H9 (cell line): ENCODE data around the gene BRMS1L. TPM values are rescaled to one million over a fixed set of nuclear protein-coding genes. Genes with fewer than 3 reads are reported as not detected.

Experiments
- DNase-seq: peaks from one replicate; pipeline ENCODE4 v3.0.0-alpha.2; 2017
- H2AFZ ChIP-seq: one replicate; pipeline ENCODE4 v1.6.1; 2013; ENCODE audit warnings: mild to moderate bottlenecking, low read length, control low read depth, moderate library complexity
- H2AK5ac ChIP-seq: 2 replicates; pipeline ENCODE4 v1.6.1; 2013; ENCODE audit warnings: low read length, control low read depth, mixed read lengths; ENCODE audit not compliant: insufficient read length
- H2BK120ac ChIP-seq: one replicate; pipeline ENCODE4 v1.6.1; 2013; ENCODE audit warnings: low read depth, mild to moderate bottlenecking, low read length, control low read depth, inconsistent platforms; ENCODE audit not compliant: poor library complexity, severe bottlenecking
- H2BK12ac ChIP-seq: 2 replicates; pipeline ENCODE4 v1.6.1; 2013; ENCODE audit warnings: low read length, control low read depth, mixed read lengths, low read depth; ENCODE audit not compliant: insufficient read length
- H2BK15ac ChIP-seq: 2 replicates; pipeline ENCODE4 v1.6.1; 2013; ENCODE audit warnings: low read depth, low read length, control low read depth
- H2BK20ac ChIP-seq: one replicate; pipeline ENCODE4 v1.6.1; 2013; ENCODE audit warnings: low read depth, mild to moderate bottlenecking, low read length, control low read depth, inconsistent platforms; ENCODE audit not compliant: poor library complexity, severe bottlenecking
- H2BK5ac ChIP-seq: 2 replicates; pipeline ENCODE4 v1.6.1; 2013; ENCODE audit warnings: low read length, control low read depth, mixed read lengths; ENCODE audit not compliant: insufficient read length
- H3K14ac ChIP-seq: 2 replicates; pipeline ENCODE4 v1.6.1; 2013; ENCODE audit warnings: low read length, control low read depth; ENCODE audit not compliant: insufficient read depth
- H3K18ac ChIP-seq: 2 replicates; pipeline ENCODE4 v1.6.1; 2013; ENCODE audit warnings: low read depth, mild to moderate bottlenecking, mixed read lengths, low read length, control low read depth; ENCODE audit not compliant: insufficient read length
- H3K23ac ChIP-seq: 2 replicates; pipeline ENCODE4 v1.6.1; 2013; ENCODE audit warnings: low read length, control low read depth, mixed read lengths, low read depth; ENCODE audit not compliant: insufficient read length
- H3K23me2 ChIP-seq: 2 replicates; pipeline ENCODE4 v1.6.1; 2013; ENCODE audit warnings: low read depth, mild to moderate bottlenecking, mixed read lengths, low read length, control low read depth; ENCODE audit not compliant: insufficient read length, poor library complexity, severe bottlenecking
- H3K27ac ChIP-seq: 2 replicates; pipeline ENCODE4 v1.5.1; 2013; ENCODE audit warnings: low read length, control low read depth, mixed read lengths, low read depth; ENCODE audit not compliant: insufficient read length
- H3K27me3 ChIP-seq: 2 replicates; pipeline ENCODE4 v1.6.1; 2013; ENCODE audit warnings: low read length, control low read depth, inconsistent platforms; ENCODE audit not compliant: insufficient read depth
- H3K4ac ChIP-seq: 2 replicates; pipeline ENCODE4 v1.6.1; 2013; ENCODE audit warnings: low read depth, mild to moderate bottlenecking, control low read depth, inconsistent platforms, low read length, moderate library complexity
- H3K4me1 ChIP-seq: 2 replicates; pipeline ENCODE4 v1.6.1; 2013; ENCODE audit warnings: low read length, control low read depth, inconsistent platforms; ENCODE audit not compliant: insufficient read depth
- H3K4me2 ChIP-seq: 2 replicates; pipeline ENCODE4 v1.6.1; 2013; ENCODE audit warnings: low read length, control low read depth, mixed read lengths; ENCODE audit not compliant: insufficient read length, insufficient read depth
- H3K56ac ChIP-seq: 2 replicates; pipeline ENCODE4 v1.6.1; 2013; ENCODE audit warnings: low read depth, mild to moderate bottlenecking, mixed read lengths, low read length, control low read depth; ENCODE audit not compliant: insufficient read length
- H3K79me1 ChIP-seq: 2 replicates; pipeline ENCODE4 v1.6.1; 2013; ENCODE audit warnings: low read depth, mild to moderate bottlenecking, moderate library complexity, low read length, control low read depth, inconsistent platforms; ENCODE audit not compliant: insufficient read depth, poor library complexity, severe bottlenecking
- H3K79me2 ChIP-seq: 2 replicates; pipeline ENCODE4 v1.6.1; 2013; ENCODE audit warnings: low read length, control low read depth, inconsistent platforms; ENCODE audit not compliant: insufficient read depth
- H3K9ac ChIP-seq: 2 replicates; pipeline ENCODE4 v1.6.1; 2013; ENCODE audit warnings: low read length, control low read depth, mixed read lengths; ENCODE audit not compliant: insufficient read length; ENCODE audit errors: extremely low read depth
- H3K9me3 ChIP-seq: one replicate; pipeline ENCODE4 v1.6.1; 2013; ENCODE audit warnings: low read depth, low read length, inconsistent platforms; ENCODE audit not compliant: control insufficient read depth
- H3T11ph ChIP-seq: one replicate; pipeline ENCODE4 v1.6.1; 2013; ENCODE audit warnings: mild to moderate bottlenecking, low read length, control low read depth, inconsistent platforms
- H4K20me1 ChIP-seq: one replicate; pipeline ENCODE4 v1.6.1; 2013; ENCODE audit not compliant: control insufficient read depth, insufficient read length, insufficient read depth
- H4K5ac ChIP-seq: 2 replicates; pipeline ENCODE4 v1.6.1; 2013; ENCODE audit warnings: low read depth, mild to moderate bottlenecking, mixed read lengths, low read length, control low read depth; ENCODE audit not compliant: insufficient read length
- H4K8ac ChIP-seq: replicated peaks from 2 replicates; pipeline ENCODE4 v1.6.1; 2013; ENCODE audit warnings: low read length, control low read depth, mixed read lengths, low read depth; ENCODE audit not compliant: insufficient read length
- H4K91ac ChIP-seq: 2 replicates; pipeline ENCODE4 v1.6.1; 2013; ENCODE audit warnings: low read depth, mild to moderate bottlenecking, moderate library complexity, mixed read lengths, low read length, control low read depth; ENCODE audit not compliant: insufficient read length
- H3K27ac Mint-ChIP-seq, 3 experiments: 2 replicates in 2 of 3; 3 replicates in 1 of 3; pipeline ENCODE4 v1.8.0; 2020 to 2021; ENCODE audit warnings: mixed read lengths in 3 of 3, mild to moderate bottlenecking in 1 of 3, moderate library complexity in 1 of 3
- H3K27me3 Mint-ChIP-seq: 2 replicates; pipeline ENCODE4 v1.8.0; 2021; ENCODE audit warnings: low read depth, mild to moderate bottlenecking, moderate library complexity, mixed read lengths
- H3K36me3 Mint-ChIP-seq, 3 experiments: 2 replicates in 2 of 3; 3 replicates in 1 of 3; pipeline ENCODE4 v1.8.0; 2020 to 2021; ENCODE audit warnings: low read depth in 3 of 3, mixed read lengths in 3 of 3; ENCODE audit not compliant: insufficient read depth in 1 of 3
- H3K4me1 Mint-ChIP-seq, 2 experiments: 2 replicates each; pipeline ENCODE4 v1.8.0; 2020; ENCODE audit warnings: mixed read lengths in 2 of 2
- H3K4me3 Mint-ChIP-seq, 2 experiments: 2 replicates in 1 of 2; 3 replicates in 1 of 2; pipeline ENCODE4 v1.8.0; 2020 to 2021; ENCODE audit warnings: mild to moderate bottlenecking in 2 of 2, mixed read lengths in 2 of 2, moderate library complexity in 1 of 2
- H3K9me3 Mint-ChIP-seq, 2 experiments: 2 replicates in 1 of 2; 3 replicates in 1 of 2; pipeline ENCODE4 v1.8.0; 2020; ENCODE audit warnings: mild to moderate bottlenecking in 2 of 2, mixed read lengths in 2 of 2, moderate library complexity in 1 of 2
- WGBS: extraction: QIAGEN DNeasy Blood & Tissue Kit; methylation state at CpG from one replicate; pipeline ENCODE4 v1.1.7; 2013; ENCODE audit warnings: missing lambda C conversion rate, low lambda C conversion rate, mixed read lengths; ENCODE audit not compliant: insufficient read length; ENCODE audit errors: extremely low coverage; 5-methylcytosine and 5-hydroxymethylcytosine counted together
- total RNA-seq: library from RNA; stranded (reverse); gene quantifications from 2 replicates; pipeline ENCODE4 v1.2.1, GENCODE V29; 2021
- TF ChIP-seq, protein P1 (sequence below): fragments of 200-600 bp; sonication (generic); conservative IDR thresholded peaks from 3 replicates; pipeline ENCODE4 v1.8.0; 2021; ENCODE audit warnings: antibody characterized with exemption, mild to moderate bottlenecking

The BRMS1L gene
- total RNA-seq, 1 experiment from 2014 or later, result 12.9 TPM

DNA sequence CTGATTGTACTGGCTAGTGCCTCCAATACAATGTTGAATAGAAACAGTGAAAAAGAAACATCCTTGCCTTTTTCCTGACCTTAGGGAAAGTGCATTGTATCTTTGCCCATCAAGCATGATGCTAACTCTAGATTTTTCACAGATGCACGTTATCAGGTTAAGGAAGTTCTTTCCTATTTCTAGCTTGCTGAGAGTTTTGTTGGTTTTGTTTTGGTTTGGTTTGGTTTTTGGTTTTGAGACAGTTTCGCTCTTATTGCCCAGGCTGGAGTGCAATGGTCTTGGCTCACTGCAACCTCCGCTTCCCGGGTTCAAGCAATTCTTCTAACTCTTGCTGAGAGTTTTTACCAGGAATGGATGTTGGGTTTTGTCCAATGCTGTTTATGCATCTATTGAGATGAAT lies 89.0 kb downstream of the BRMS1L start:
- H3K79me1 ChIP-seq, result no peaks in the 10 kb centered on the region
- H2BK5ac ChIP-seq, result no peak overlapping the region
- H3K79me2 ChIP-seq, result no peaks in the 10 kb centered on the region
- no peak overlapping the region for H3K27ac Mint-ChIP-seq
- H4K20me1 ChIP-seq, result no peaks in the 10 kb centered on the region
- no peak overlapping the region for H4K5ac ChIP-seq
- no peak overlapping the region for H3K4ac ChIP-seq
- no peak overlapping the region for H3K23ac ChIP-seq
- H2BK15ac ChIP-seq, result no peak overlapping the region
- no peaks in the 10 kb centered on the region for H3K27me3 Mint-ChIP-seq
- H3K9ac ChIP-seq, result no peak overlapping the region
- H3K27ac ChIP-seq, result no peak overlapping the region
- no peaks in the 10 kb centered on the region for H3K4me1 ChIP-seq
- TF ChIP-seq, protein P1, sequence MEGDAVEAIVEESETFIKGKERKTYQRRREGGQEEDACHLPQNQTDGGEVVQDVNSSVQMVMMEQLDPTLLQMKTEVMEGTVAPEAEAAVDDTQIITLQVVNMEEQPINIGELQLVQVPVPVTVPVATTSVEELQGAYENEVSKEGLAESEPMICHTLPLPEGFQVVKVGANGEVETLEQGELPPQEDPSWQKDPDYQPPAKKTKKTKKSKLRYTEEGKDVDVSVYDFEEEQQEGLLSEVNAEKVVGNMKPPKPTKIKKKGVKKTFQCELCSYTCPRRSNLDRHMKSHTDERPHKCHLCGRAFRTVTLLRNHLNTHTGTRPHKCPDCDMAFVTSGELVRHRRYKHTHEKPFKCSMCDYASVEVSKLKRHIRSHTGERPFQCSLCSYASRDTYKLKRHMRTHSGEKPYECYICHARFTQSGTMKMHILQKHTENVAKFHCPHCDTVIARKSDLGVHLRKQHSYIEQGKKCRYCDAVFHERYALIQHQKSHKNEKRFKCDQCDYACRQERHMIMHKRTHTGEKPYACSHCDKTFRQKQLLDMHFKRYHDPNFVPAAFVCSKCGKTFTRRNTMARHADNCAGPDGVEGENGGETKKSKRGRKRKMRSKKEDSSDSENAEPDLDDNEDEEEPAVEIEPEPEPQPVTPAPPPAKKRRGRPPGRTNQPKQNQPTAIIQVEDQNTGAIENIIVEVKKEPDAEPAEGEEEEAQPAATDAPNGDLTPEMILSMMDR, result no peak
- no peak overlapping the region for H3K14ac ChIP-seq
- H2BK20ac ChIP-seq, result no peak overlapping the region
- no peak overlapping the region for H3K56ac ChIP-seq
- no peaks in the 10 kb centered on the region for H3K9me3 ChIP-seq
- no peak overlapping the region for H3T11ph ChIP-seq
- H3K18ac ChIP-seq, result no peak overlapping the region
- peaks cover 2 to 3% of the 10 kb centered on the region in 2 experiments; a peak in 3 of 5 replicates for H3K9me3 Mint-ChIP-seq
- H2BK120ac ChIP-seq, result no peak overlapping the region
- WGBS, result no CpG with 5 or more reads among the region's 4 CpGs
- H2AK5ac ChIP-seq, result no peak overlapping the region
- H3K27me3 ChIP-seq, result no peaks in the 10 kb centered on the region
- H3K36me3 Mint-ChIP-seq, result no peaks in the 10 kb centered on the region
- no peaks in the 10 kb centered on the region for H3K4me1 Mint-ChIP-seq
- H3K4me2 ChIP-seq, result no peak overlapping the region
- H3K23me2 ChIP-seq, result no peaks in the 10 kb centered on the region
- no peak overlapping the region for H4K8ac ChIP-seq
- no peak overlapping the region for H2AFZ ChIP-seq
- H4K91ac ChIP-seq, result no peak overlapping the region
- DNase-seq, result no peak
- no peak overlapping the region for H2BK12ac ChIP-seq
- H3K4me3 Mint-ChIP-seq, result no peak overlapping the region
